ENCODE results near the gene TMEM131.
"Not testable (repeated sequence)": the region's sequence is repeated elsewhere in the genome, so short reads cannot be mapped to it uniquely, and the experiment has no call there.

TMEM131 gene

GRCh38 chr2:97724073-97724410, 271.7 kb downstream of the TMEM131 start:
- no peak for DNase-seq (ENCODE audit: low read depth in 2 of 2)

DNA sequence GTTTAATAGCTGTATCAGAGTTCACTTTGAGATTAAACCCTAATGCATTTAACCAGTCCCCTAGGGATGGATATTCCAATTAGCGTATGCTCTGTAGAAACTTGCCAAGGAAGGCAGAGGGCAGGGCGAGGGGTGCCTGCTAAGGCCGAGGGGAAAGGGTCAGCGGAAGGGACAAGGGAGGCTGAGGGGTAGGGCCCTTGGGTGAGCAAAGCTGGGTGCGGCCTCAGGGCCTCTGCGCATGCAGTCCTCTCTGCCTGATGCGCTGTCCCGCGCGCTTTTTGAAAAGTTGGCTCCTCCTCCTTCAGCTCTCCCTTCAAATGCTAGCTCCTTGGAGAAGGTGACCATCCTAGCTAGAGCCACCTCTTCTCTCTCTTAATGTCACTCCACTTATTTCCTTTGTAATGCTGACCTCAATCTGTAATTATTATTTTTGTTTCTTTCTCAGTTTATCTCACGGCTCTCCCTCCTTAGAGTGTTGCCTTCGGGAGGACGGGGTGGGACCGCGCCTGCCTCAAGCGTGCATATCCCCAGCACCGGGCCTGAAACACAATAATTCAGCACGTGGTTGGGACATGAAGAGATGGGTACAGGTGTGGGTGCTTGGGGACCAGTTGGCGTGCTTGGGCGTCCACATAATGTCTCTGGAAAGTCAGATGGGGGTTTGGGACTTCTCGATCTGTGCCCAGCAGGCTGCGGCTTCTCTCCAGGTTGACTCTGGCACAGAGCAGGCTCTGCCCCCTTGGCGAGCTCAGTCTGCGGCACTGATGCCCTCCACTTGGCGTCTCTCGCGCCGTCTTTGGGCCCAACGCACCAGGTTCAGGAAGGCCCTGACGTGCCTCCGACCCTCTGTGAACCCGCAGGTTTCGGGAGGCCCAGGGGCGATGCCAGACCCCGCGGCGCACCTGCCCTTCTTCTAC, 272.3 kb downstream of the TMEM131 start:
- no peak for DNase-seq (ENCODE audit: low read depth in 2 of 2)

DNA sequence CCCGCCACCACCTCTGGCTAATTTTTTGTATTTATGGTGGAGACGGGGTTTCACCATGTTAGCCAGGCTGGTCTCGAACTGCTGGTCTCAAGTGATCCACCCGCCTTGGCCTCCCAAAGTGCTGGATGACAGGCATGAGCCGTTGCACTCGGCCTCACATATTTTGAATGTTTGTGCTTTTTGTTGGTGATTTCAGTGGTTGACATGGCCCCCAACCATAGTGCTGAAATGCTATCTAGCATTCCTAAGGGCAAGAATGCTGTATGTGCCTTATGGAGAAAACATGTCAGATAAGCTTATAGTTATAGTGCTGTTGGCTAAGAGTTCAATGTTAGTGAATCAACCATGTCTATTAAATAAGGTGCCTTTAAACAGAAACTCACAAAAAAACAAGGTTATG, 273.5 kb downstream of the TMEM131 start:
- DNase-seq (ENCODE audit: low read depth in 2 of 2), result no peak

DNA sequence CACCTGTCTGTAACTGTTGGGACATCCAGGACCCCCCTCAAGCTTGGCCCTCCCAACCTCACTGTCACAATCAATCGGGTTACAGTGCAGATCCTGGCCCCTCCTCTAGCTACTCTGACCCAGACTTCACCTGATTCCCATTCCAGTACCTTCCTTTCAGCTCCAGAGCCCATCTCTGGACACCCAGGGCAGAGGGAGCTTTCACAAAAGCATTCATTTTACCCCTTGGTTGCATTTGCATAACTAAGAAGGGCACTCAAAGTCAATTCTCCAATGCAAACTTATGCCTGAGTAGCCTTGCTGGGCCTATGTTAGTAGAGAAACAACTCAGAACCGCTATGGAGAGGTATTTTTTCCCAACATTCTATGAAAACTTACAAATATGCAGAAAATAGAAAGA, 275.0 kb downstream of the TMEM131 start:
- no peak for DNase-seq (ENCODE audit: low read depth in 2 of 2)

GRCh38 chr2:97719362-97720155, 276.2 kb downstream of the TMEM131 start:
- no peak for DNase-seq (ENCODE audit: low read depth in 2 of 2)

GRCh38 chr2:97718942-97719341, 276.8 kb downstream of the TMEM131 start:
- DNase-seq (ENCODE audit: low read depth in 2 of 2), result no peak

GRCh38 chr2:97718051-97718882, 277.5 kb downstream of the TMEM131 start:
- peak in 1 of 2 donors; percentile 44 for DNase-seq (ENCODE audit: low read depth in 2 of 2)

DNA sequence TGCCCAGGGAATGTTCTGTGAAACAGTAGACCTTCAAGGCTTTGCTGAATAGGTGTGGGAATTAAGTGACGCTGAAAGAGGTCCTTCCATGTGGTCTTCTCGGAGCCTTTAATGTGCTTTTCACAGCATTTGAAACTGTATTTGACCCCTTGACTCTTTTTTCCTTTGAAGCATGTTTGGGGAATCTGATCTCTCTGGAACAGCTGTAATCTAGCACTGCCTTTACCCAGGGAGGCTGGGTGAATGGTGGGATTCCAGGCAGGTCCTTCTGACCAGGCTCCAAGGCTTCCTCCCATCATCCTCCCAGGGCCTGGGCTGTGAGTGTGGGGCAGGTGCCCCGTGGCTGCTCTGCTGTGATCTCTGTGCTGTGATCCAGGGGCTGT, 278.1 kb downstream of the TMEM131 start:
- no peak for DNase-seq (ENCODE audit: low read depth in 2 of 2)

- no peak for DNase-seq (ENCODE audit: low read depth in 2 of 2)
Observed at GRCh38 chr2:97716695-97717612, 278.8 kb downstream of the TMEM131 start.

- no peak for DNase-seq (ENCODE audit: low read depth in 2 of 2)
Observed at GRCh38 chr2:97715951-97716694, 279.6 kb downstream of the TMEM131 start.

DNA sequence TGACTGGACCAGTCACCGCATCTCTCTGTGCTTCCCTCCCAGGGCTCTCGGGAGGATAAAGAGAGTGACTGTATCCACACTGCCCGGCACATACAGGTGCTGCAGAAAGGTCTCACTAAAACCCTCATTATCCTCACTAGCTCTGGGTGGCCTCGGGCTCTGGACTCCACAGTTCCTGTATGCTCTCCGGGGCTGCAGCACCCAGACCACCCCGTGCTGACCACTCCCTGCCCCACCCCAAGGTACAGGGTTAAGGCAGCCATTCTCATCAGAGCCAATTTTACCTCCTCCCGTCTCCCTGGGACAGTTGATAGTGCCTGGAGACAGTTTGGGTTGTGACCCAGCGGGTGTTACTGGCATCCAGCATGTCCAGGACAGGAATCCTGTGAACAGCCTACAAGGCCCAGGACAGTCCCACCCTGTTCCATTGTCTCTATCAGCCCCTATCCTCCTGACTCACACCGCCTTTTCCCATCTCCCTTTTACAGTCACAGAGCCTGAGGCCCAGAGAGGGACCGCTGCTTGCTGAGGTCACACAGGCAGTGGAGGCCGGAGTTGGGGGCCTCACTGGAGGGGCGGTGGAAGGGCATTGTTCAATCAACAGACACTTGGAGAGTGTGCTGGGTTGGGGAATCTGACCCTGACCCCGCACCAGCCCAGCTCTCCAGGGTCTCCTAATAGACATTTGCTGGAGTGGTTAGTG, 280.6 kb downstream of the TMEM131 start:
- DNase-seq (ENCODE audit: low read depth in 2 of 2), result no peak

DNA sequence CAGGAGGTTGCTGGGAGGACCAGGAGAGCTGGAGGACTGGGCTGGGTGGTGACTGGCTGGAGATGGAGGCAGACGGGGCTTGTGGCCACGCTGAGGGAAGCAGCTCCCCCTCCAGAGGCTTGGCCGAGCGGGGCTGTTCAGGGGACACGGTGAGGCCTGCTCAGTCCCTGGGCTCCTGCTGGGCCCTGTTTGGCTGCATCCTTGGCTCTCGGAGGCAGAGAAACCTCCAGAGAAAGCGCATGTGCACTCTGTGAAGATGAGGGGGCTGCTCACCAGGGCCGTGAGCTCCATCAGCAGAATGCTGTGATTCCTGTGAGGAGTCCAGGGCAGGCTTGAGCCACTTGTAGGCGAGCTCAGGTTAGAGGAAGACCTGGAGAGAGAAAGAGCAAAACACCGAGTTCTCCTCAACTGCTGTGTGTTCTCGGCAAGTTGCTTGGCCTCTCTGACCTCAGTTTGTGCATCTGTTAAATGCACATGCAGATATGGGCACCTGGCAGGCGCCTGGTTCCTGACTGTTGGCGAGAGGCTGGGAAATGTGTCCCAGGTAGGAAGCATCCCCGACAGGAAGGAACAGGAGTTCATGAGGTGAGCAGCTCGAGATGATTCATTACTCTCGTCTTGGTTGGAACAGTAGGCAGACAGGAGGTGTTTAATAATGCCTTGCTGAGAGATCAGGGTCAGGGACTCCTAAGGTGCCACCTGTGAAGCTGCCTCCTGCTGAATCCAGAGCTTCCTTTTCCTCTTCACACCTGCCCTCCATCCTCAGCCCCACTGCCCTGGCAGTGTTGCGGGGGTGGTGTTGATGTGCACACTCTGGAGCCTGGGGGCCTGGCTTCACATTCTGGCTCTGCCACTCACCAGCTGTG, 281.4 kb downstream of the TMEM131 start:
- no peak for DNase-seq (ENCODE audit: low read depth in 2 of 2)

DNA sequence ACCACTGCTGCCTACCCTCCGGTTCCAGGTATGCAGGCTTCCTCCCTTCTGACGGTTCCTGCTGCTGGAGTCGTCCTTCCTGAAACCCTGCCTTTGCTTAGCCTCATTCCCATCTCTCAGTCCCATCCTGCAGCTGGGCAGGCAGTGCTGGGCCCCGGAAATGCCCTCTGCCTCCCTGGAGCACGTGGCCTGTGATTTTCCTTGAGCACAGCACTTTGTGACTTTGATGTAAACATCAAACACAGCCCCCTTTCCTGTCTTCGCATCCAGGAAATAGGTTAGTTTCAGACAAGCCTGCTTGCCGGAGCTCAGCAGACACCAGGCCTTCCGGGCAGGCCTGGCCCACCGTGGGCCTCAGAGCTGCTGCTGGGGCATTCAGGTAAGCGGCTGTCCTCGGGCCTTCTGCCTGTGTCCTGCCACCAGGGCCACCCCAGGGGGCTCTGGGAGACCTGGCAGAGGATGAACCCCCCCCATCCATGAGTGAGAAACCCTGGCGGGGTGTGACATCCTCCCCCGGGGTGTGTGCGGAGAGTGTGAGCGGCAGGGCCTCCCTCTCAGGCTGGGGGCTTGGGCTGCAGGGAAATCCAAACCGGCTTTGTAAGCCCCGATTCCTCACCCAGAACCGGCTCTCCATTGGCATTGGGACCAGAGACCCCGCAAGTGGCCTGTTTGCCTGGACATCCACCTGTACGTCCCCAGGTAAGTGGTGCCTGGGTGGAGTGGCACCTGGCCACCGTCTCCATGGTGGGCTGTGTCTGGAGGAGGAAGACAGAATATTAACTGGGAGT, 282.3 kb downstream of the TMEM131 start, which contains the start of gene ZAP70:
TSS of gene ZAP70 (plus strand) at position 281 of the 788 bp plus-strand sequence. CDS start 10,461 bp downstream, outside the sequence.
- DNase-seq (ENCODE audit: low read depth in 2 of 2), result no peak

- DNase-seq (ENCODE audit: low read depth in 2 of 2), result peak in 1 of 2 donors; percentile 38
Observed at GRCh38 chr2:97712693-97713295, 283.0 kb downstream of the TMEM131 start.

- not testable (repeated sequence) for DNase-seq (ENCODE audit: low read depth in 2 of 2)
Observed at GRCh38 chr2:97712175-97712574, 283.6 kb downstream of the TMEM131 start.

DNA sequence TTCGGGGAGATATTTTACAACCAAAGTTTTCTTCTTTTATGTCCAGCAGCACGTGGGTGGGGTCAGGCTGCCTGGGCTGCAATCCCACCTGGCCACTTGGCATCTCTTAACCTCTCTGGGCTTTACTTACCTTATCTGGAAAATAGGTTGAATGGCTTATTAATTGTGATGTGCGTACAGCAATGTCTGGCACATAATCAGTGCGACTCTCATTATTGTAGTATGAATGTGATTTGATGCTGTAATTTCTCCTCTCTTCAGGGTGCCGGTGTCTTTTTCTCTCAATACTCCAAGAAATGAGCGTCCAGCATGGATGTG, 284.4 kb downstream of the TMEM131 start:
- DNase-seq (ENCODE audit: low read depth in 2 of 2), result no peak

DNA sequence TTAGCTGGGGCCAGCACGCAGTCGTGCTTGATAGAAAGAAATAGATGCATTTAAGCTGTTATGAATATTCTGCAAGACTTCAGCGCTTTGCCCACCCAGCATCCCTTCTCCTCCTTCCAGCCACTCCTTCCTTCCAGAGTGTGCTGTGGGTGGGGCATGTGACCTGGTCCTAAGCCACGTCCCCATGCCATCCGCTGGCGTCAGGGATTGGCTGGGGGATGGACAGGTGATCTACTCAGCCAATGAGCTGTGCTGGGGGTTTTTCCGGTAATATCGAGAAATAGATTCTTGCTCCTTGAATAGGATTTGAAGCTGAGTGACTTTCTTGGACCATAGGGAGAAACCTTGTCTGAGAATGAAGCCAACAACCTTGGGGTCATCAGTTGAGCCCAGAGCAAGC, 287.1 kb downstream of the TMEM131 start:
- no peak for DNase-seq (ENCODE audit: low read depth in 2 of 2)

DNA sequence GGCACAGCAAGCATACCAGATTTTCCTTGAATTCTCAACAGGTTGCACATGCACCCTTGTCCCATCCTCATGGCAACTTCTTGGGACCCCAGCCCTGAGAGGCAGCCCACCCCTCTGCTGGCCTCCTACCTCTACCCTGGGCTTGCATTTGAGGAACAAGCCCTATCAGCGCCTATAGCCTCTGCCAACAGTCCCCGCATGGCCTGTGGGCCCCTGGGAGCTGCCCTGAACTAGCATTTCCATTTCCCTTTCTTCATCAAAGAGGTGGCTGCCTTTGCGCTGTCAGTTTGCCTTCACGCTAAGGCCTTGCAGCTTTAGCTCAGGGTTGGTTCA, 287.7 kb downstream of the TMEM131 start:
- no peak for DNase-seq (ENCODE audit: low read depth in 2 of 2)

Measured in stimulated activated CD4-positive, alpha-beta T cell treated with anti-CD3 and anti-CD28 coated beads, Interleukin-1b, Interleukin-23, amount 100 ng/mL, for 1 hour (primary cell).